ENCODE data around the gene IL5. TPM values are rescaled to one million over a fixed set of nuclear protein-coding genes. Genes with fewer than 3 reads are reported as not detected.

IL5 gene
- polyA plus RNA-seq, 1 donor (not counting 4 experiments of a cell fraction or from before 2014, with no cell fraction given): not detected

DNA sequence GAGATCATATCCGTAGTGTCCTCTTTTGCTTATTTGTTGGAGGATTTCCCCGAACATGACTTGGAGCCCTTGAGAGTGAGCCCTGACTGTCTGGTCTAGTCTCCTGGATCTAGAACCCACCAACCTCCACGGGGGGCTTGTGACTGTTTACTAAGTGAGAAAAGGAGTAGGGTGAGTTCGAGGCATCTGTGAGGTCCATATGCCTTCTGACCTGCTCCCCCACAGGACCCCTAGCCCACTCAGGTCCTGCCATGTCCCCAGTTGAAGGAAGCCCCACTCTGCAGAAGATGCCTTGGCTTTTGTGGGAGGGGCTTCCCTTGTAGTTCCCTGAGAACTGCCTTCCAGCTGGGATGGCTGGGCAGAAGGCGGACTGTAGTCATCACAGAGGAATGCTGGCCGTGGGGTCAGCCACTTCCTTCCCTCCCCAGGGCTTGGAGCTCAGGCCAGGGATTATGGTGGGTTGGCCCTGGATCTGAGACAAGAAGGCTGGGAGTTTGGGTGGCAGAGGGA lies 45.8 kb downstream of the IL5 start:
- Histone ChIP-seq H3K4me1 (ENCODE audit: control insufficient read depth, extremely low read depth, insufficient read depth, low read length) (peaks cover 21% of the 10 kb centered on the region), H3K9ac (ENCODE audit: control insufficient read depth, extremely low read depth, insufficient read depth, low read length) (peak overlapping the region; percentile 72), H3K27me3 (ENCODE audit: control insufficient read depth, extremely low read depth, insufficient read depth, low read length) (no peaks in the 10 kb centered on the region), H3K27ac (ENCODE audit: control insufficient read depth, insufficient read depth, low read length) (peak overlapping the region; percentile 66), H2AFZ (ENCODE audit: control insufficient read depth, low read length) (no peak overlapping the region), H3K36me3 (ENCODE audit: control insufficient read depth in 2 of 2, extremely low read depth in 1 of 2, insufficient read depth in 2 of 2, low read length in 2 of 2) (no peaks in the 10 kb centered on the region), H3K9me3 (ENCODE audit: control insufficient read depth, low read depth, low read length) (no peaks in the 10 kb centered on the region), H3K9me1 (ENCODE audit: control insufficient read depth, extremely low read depth, insufficient read depth, low read length) (no peaks in the 10 kb centered on the region), H4K20me1 (ENCODE audit: control insufficient read depth, extremely low read depth, insufficient read depth, low read length) (no peaks in the 10 kb centered on the region), H3K4me3 (ENCODE audit: control insufficient read depth in 2 of 3, extremely low read depth in 1 of 3, insufficient read depth in 2 of 3, low read depth in 1 of 3, low read length in 3 of 3) (peak overlapping the region in 1 of 3 experiments; percentile 64), H3K4me2 (ENCODE audit: control insufficient read depth, extremely low read depth, insufficient read depth, low read depth, low read length) (peak overlapping the region; percentile 92), H3K79me2 (ENCODE audit: control insufficient read depth, insufficient read depth, low read length) (no peaks in the 10 kb centered on the region)
- TF ChIP-seq, protein P1, sequence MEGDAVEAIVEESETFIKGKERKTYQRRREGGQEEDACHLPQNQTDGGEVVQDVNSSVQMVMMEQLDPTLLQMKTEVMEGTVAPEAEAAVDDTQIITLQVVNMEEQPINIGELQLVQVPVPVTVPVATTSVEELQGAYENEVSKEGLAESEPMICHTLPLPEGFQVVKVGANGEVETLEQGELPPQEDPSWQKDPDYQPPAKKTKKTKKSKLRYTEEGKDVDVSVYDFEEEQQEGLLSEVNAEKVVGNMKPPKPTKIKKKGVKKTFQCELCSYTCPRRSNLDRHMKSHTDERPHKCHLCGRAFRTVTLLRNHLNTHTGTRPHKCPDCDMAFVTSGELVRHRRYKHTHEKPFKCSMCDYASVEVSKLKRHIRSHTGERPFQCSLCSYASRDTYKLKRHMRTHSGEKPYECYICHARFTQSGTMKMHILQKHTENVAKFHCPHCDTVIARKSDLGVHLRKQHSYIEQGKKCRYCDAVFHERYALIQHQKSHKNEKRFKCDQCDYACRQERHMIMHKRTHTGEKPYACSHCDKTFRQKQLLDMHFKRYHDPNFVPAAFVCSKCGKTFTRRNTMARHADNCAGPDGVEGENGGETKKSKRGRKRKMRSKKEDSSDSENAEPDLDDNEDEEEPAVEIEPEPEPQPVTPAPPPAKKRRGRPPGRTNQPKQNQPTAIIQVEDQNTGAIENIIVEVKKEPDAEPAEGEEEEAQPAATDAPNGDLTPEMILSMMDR (optimal IDR thresholded peaks at IDR 0.05 in 1 of 3, IDR thresholded peaks at IDR 0.05 in 1 of 3, conservative IDR thresholded peaks at IDR 0.05 in 1 of 3; ENCODE audit: extremely low read depth in 1 of 3, insufficient read depth in 2 of 3, low read length in 3 of 3): no peak
- no peak for TF ChIP-seq EZH2 (IDR thresholded peaks at IDR 0.05; ENCODE audit: low read length)
- DNase-seq (ENCODE audit: low read depth, low spot score): no peak
- dilution Hi-C loops (cut with MboI; ENCODE audit: extremely low pct_ligation_motif_present, low sequenced_read_pairs): no loop called here
- FAIRE-seq: peak; percentile 64

DNA sequence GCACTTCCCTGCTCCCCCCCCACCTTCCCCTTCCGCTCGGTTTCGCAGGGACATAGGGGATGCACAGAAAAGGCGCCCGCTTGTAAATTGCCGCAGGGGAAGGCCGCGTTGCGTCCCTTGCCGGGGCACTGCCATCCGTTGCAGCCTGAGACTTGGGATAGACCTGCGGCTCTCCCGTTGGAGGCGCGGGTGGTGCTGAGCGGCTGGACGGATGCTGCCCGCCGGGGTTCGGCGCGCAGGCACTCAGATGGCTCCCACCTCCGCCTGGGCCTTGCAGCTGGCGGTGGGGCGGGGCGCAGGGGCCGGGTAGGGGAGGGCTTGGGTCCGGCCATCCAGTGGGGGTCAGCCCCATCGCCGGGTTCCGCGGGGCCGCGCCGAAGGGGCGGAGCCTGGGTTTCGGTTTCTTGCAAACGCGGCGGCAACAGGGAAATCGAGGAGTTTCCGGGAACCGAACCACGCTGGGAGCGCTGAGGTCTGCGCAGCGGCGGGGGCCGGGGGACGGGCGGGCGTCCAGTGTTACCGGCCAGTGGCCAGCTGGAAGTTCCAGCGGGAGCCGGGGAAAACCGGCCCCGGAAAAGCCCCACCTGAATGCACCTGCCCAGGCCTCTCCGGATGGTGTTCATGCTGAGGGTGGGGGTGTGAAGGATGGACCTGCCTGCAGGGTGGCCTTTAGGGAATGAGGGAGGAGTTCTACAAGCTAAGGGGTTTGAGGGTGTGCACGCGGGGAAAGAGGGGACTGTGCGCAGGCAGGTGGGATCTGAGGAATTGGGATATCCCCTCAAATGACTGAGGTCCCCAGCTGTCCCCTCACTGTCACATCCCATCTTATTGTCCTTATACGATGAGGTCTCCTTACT lies 46.5 kb downstream of the IL5 start:
- Histone ChIP-seq H4K20me1 (ENCODE audit: control insufficient read depth, extremely low read depth, insufficient read depth, low read length) (no peaks in the 10 kb centered on the region), H2AFZ (ENCODE audit: control insufficient read depth, low read length) (peak overlapping the region; percentile 75), H3K9me3 (ENCODE audit: control insufficient read depth, low read depth, low read length) (no peaks in the 10 kb centered on the region), H3K4me2 (ENCODE audit: control insufficient read depth, extremely low read depth, insufficient read depth, low read depth, low read length) (peak overlapping the region; percentile 92), H3K27ac (ENCODE audit: control insufficient read depth, insufficient read depth, low read length) (peak overlapping the region; percentile 66), H3K9me1 (ENCODE audit: control insufficient read depth, extremely low read depth, insufficient read depth, low read length) (no peaks in the 10 kb centered on the region), H3K36me3 (ENCODE audit: control insufficient read depth in 2 of 2, extremely low read depth in 1 of 2, insufficient read depth in 2 of 2, low read length in 2 of 2) (no peaks in the 10 kb centered on the region), H3K27me3 (ENCODE audit: control insufficient read depth, extremely low read depth, insufficient read depth, low read length) (no peaks in the 10 kb centered on the region), H3K4me3 (ENCODE audit: control insufficient read depth in 2 of 3, extremely low read depth in 1 of 3, insufficient read depth in 2 of 3, low read depth in 1 of 3, low read length in 3 of 3) (peak overlapping the region; percentile 28 to 73 (median 64)), H3K9ac (ENCODE audit: control insufficient read depth, extremely low read depth, insufficient read depth, low read length) (peak overlapping the region; percentile 72), H3K4me1 (ENCODE audit: control insufficient read depth, extremely low read depth, insufficient read depth, low read length) (peaks cover 25% of the 10 kb centered on the region), H3K79me2 (ENCODE audit: control insufficient read depth, insufficient read depth, low read length) (no peaks in the 10 kb centered on the region)
- FAIRE-seq (no peak), DNase-seq (ENCODE audit: low read depth, low spot score) (no peak)
- dilution Hi-C loops (cut with MboI; ENCODE audit: extremely low pct_ligation_motif_present, low sequenced_read_pairs): no loop called here
- TF ChIP-seq EZH2 (IDR thresholded peaks at IDR 0.05; ENCODE audit: low read length): no peak
- TF ChIP-seq, protein P1 (optimal IDR thresholded peaks at IDR 0.05 in 1 of 3, IDR thresholded peaks at IDR 0.05 in 1 of 3, conservative IDR thresholded peaks at IDR 0.05 in 1 of 3; ENCODE audit: extremely low read depth in 1 of 3, insufficient read depth in 2 of 3, low read length in 3 of 3): no peak
